Mesendoderm (in vitro differentiated cells): Measurements from ENCODE around the gene UVSSA. TPM values are rescaled to one million over a fixed set of nuclear protein-coding genes. Genes with fewer than 3 reads are reported as not detected.

Experiments used
- DNase-seq: peaks from one replicate; pipeline ENCODE4 v3.0.0; 2013
- H2AK5ac ChIP-seq: 2 replicates; pipeline ENCODE4 v1.6.1; 2013; ENCODE audit warnings: low read length, inconsistent platforms
- H2BK120ac ChIP-seq: 2 replicates; pipeline ENCODE4 v1.6.1; 2013; ENCODE audit warnings: low read depth, mild to moderate bottlenecking, low read length, moderate library complexity, mixed read lengths
- H2BK15ac ChIP-seq: replicated peaks from 2 replicates; pipeline ENCODE4 v1.6.1; 2013; ENCODE audit warnings: low read depth, mild to moderate bottlenecking, moderate library complexity
- H2BK5ac ChIP-seq: 2 replicates; pipeline ENCODE4 v1.6.1; 2013; ENCODE audit warnings: low read length, inconsistent platforms
- H3K18ac ChIP-seq: 2 replicates; pipeline ENCODE4 v1.6.1; 2013; ENCODE audit warnings: mild to moderate bottlenecking, low read length, mixed read lengths
- H3K23ac ChIP-seq: one replicate; pipeline ENCODE4 v1.6.1; 2013; ENCODE audit warnings: low read length
- H3K27ac ChIP-seq: 2 replicates; pipeline ENCODE4 v1.5.1; 2013; ENCODE audit warnings: low read depth, mild to moderate bottlenecking, inconsistent platforms, low read length, moderate library complexity
- H3K27me3 ChIP-seq: 2 replicates; pipeline ENCODE4 v1.6.1; 2013; ENCODE audit warnings: low read length, control low read depth, mild to moderate bottlenecking, inconsistent platforms; ENCODE audit not compliant: insufficient read depth, poor library complexity
- H3K36me3 ChIP-seq: 2 replicates; pipeline ENCODE4 v1.6.1; 2013; ENCODE audit warnings: low read length, inconsistent platforms; ENCODE audit not compliant: control insufficient read depth, insufficient read depth
- H3K4ac ChIP-seq: one replicate; pipeline ENCODE4 v1.6.1; 2013; ENCODE audit warnings: low read depth, mild to moderate bottlenecking, low read length, moderate library complexity
- H3K4me1 ChIP-seq: 2 replicates; pipeline ENCODE4 v1.6.1; 2013; ENCODE audit warnings: low read depth, low read length, inconsistent platforms; ENCODE audit not compliant: control insufficient read depth
- H3K4me2 ChIP-seq: 2 replicates; pipeline ENCODE4 v1.6.1; 2013; ENCODE audit warnings: low read length
- H3K4me3 ChIP-seq: 2 replicates; pipeline ENCODE4 v1.5.1; 2013; ENCODE audit warnings: mild to moderate bottlenecking, low read length
- H3K56ac ChIP-seq: one replicate; pipeline ENCODE4 v1.6.1; 2013; ENCODE audit warnings: low read length
- H3K79me1 ChIP-seq: 2 replicates; pipeline ENCODE4 v1.6.1; 2013; ENCODE audit warnings: low read length, inconsistent platforms
- H3K79me2 ChIP-seq: 2 replicates; pipeline ENCODE4 v1.6.1; 2013; ENCODE audit warnings: mild to moderate bottlenecking, low read length; ENCODE audit not compliant: control insufficient read depth, insufficient read depth
- H3K9ac ChIP-seq: 2 replicates; pipeline ENCODE4 v1.6.1; 2013; ENCODE audit warnings: low read length, inconsistent platforms
- H4K5ac ChIP-seq: one replicate; pipeline ENCODE4 v1.6.1; 2013; ENCODE audit warnings: low read length
- H4K8ac ChIP-seq: one replicate; pipeline ENCODE4 v1.6.1; 2013; ENCODE audit warnings: low read depth, mild to moderate bottlenecking, control low read depth, low read length, moderate library complexity
- WGBS: extraction: QIAGEN DNeasy Blood & Tissue Kit; methylation state at CpG from one replicate; pipeline ENCODE4 v1.1.7; 2013; ENCODE audit warnings: low lambda C conversion rate, missing lambda C conversion rate; ENCODE audit not compliant: insufficient coverage; ENCODE audit errors: extremely low coverage; 5-methylcytosine and 5-hydroxymethylcytosine counted together
- polyA plus RNA-seq, 2 experiments: library from polyadenylated mRNA; stranded (reverse); fragments of 200-250 nt; gene quantifications; one replicate each; pipeline ENCODE4 v1.2.3, GENCODE V29; 2013

UVSSA gene
- 4.3 TPM for polyA plus RNA-seq (2013, experiment 1 of 2)
- polyA plus RNA-seq (2013, experiment 2 of 2), result 4.6 TPM

DNA sequence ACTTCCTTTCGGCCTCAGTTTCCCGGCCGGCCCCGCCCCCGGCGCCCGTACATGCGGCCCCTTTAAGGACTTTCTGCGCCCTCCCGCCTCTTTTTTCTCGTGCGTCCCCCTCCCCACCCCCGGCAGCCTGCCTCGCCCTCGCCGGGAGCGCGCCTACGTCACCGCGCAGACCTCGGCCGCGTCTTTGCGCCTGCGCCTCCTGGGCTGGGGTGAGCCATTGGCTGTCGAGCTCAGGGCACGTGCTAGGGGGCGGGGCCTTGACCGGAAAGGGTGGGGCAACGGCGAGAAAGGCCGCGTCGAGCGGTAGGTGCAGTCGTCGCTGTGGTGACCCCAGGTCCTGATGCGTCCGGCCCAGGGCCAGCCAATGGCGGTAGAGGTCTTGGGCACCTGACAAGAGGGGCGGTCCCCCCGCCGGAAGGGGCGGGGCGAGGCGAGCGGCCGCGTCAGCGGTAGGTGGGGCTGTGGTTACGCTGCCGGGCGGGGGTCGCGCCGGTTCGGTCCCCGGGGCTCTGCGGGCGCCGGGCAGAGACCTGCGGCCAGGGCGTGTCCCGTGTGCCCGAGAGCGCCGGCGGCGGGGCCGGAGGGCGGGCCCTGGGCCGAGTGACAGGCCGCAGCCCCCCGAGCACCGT lies at the start of gene UVSSA:
TSS of gene UVSSA (plus strand) at position 428 of the 629 bp plus-strand sequence. CDS start 884 bp downstream, outside the sequence.
- Histone ChIP-seq H3K27me3 (no peaks in the 10 kb centered on the region), H3K79me2 (no peaks in the 10 kb centered on the region), H3K27ac (peak within 1 kb of the TSS; percentile 93), H3K18ac (peak within 1 kb of the TSS; percentile 69), H3K4ac (peak within 1 kb of the TSS; percentile 93), H2BK120ac (peak within 1 kb of the TSS; percentile 63), H2BK5ac (peak within 1 kb of the TSS; percentile 63), H3K4me3 (peak within 1 kb of the TSS; percentile 87), H3K23ac (peak within 1 kb of the TSS; percentile 89), H2BK15ac (no peak within 1 kb of the TSS), H2AK5ac (peak within 1 kb of the TSS; percentile 78), H3K56ac (peak within 1 kb of the TSS; percentile 98), H3K36me3 (no peaks in the 10 kb centered on the region), H4K5ac (no peak within 1 kb of the TSS), H3K9ac (peak within 1 kb of the TSS; percentile 99), H4K8ac (peak within 1 kb of the TSS; percentile 66), H3K4me2 (peak within 1 kb of the TSS; percentile 94), H3K4me1 (no peaks in the 10 kb centered on the region), H3K79me1 (peaks cover 7% of the 10 kb centered on the region)
- whole genome bisulfite sequencing, result no CpG with 5 or more reads among the region's 76 CpGs
- DNase-seq, result peak; percentile 100

DNA sequence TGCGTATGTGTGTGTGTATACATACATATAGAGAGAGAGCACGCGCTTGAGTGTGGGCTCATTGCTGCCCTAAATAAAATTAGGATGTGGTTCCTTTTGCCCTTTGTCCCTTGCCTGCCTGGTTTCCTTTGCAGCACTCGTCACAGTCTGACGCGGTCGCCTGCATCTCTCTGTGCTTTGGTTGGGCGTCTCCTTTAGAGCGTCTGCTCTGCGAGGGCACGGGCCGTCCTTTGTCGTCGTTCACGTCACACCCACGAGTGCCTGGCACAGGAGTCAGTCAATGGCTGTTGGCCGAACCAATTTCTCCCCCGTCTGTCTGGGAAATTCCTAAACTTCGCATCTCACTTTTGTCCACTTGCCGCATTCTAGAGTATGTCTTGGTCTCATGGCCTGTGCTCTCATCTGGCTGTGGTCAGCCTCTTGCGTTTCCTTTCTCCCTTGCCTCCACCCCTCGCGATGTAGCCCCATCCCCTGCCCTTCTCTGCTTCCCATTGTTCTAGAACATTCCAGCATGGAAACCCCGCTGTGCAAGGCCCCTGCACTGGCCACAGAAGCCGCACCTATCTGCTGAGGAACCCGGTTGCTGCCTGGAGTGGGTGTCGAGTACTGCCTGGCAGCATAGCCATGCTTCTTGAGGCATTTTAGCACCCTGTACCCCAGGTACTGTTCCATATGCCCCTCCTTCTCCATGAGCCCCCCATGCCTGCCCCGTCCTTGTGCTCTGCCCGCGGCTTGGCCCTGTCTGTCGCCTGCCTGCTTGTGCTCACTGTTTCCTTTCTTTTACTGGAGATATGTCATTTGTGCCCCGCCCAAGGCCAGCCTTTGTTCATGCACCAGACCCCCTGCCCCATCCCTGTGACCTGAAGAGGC lies 49.3 kb upstream of the UVSSA start:
- Histone ChIP-seq H3K4me1 (peaks cover 3% of the 10 kb centered on the region), H3K27me3 (no peaks in the 10 kb centered on the region), H3K4me2 (no peak overlapping the region), H2BK120ac (no peak overlapping the region), H3K9ac (no peak overlapping the region), H3K79me1 (peaks cover 28% of the 10 kb centered on the region), H3K56ac (peak overlapping the region; percentile 10), H2BK15ac (no peak overlapping the region), H2BK5ac (no peak overlapping the region), H3K36me3 (no peaks in the 10 kb centered on the region), H4K5ac (no peak overlapping the region), H3K4ac (no peak overlapping the region), H3K23ac (no peak overlapping the region), H3K79me2 (peaks cover 80% of the 10 kb centered on the region), H3K27ac (no peak overlapping the region), H2AK5ac (no peak overlapping the region), H4K8ac (no peak overlapping the region), H3K4me3 (no peak overlapping the region), H3K18ac (no peak overlapping the region)
- peak; percentile 55 for DNase-seq
- no CpG with 5 or more reads among the region's 32 CpGs for WGBS

DNA sequence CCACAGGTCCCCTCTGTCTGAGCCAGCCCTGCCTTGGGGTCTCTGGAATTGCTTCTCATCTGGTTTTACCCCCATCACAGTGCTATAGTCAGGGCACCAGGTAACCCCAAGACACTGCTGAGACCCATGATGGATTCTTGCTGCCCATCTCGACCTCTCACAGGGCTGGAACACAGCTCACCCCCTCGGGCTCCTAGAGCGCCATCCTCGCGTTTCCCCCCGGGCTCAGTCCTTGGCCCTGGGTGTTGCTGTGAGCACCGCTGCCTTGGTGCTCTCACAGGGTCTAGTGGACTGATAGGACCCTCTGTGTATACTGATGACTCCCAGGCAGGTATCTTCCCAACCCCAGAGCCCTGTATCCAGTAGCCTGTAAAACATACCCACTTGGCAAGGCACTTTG lies 48.5 kb upstream of the UVSSA start:
- no CpG with 5 or more reads among the region's 7 CpGs for WGBS

DNA sequence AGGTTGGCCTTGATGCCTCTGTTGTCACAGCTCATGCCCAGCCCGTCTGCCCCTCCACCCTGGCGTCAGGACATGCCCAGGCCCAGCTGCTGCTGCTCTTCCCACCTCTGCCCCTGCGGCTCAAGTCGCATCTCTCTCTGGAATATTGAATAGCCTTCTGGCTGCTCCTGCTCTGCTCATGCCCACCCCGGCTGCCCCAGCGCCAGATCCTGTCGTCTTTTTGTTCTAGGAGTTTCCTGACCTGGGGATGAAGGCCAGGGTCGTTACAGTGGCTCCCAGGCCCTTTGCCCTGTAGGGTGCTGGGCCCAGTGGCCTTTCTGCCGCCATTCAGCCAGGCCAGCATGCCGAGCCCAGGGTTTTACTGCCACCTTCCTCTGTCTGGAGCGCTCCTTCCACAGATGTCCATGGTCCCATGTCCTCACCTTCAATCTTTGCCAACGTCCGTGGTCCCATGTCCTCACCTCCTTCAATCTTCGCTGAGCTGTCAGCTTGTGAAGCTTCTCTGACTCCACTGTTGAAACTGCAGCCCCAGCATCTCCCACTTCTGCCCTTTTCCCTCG lies 47.6 kb upstream of the UVSSA start:
- H4K5ac ChIP-seq, result no peak overlapping the region
- peaks cover 3% of the 10 kb centered on the region for H3K4me1 ChIP-seq
- no peak overlapping the region for H3K18ac ChIP-seq
- no peak overlapping the region for H4K8ac ChIP-seq
- peaks cover 29% of the 10 kb centered on the region for H3K79me1 ChIP-seq
- no peak overlapping the region for H3K4me3 ChIP-seq
- H3K36me3 ChIP-seq, result no peaks in the 10 kb centered on the region
- H3K79me2 ChIP-seq, result peaks cover 72% of the 10 kb centered on the region
- H2BK120ac ChIP-seq, result no peak overlapping the region
- no peaks in the 10 kb centered on the region for H3K27me3 ChIP-seq
- DNase-seq, result no peak
- H2BK15ac ChIP-seq, result no peak overlapping the region
- no peak overlapping the region for H3K4ac ChIP-seq
- H3K27ac ChIP-seq, result no peak overlapping the region
- H2BK5ac ChIP-seq, result no peak overlapping the region
- no peak overlapping the region for H3K9ac ChIP-seq
- H3K56ac ChIP-seq, result no peak overlapping the region
- no CpG with 5 or more reads among the region's 15 CpGs for WGBS
- no peak overlapping the region for H2AK5ac ChIP-seq
- H3K4me2 ChIP-seq, result no peak overlapping the region
- H3K23ac ChIP-seq, result no peak overlapping the region

More for the DNA sequence above, 48.5 kb upstream of the UVSSA start:
- Histone ChIP-seq H2BK120ac (no peak overlapping the region), H3K27me3 (no peaks in the 10 kb centered on the region), H3K79me2 (peaks cover 78% of the 10 kb centered on the region), H3K18ac (no peak overlapping the region), H3K9ac (no peak overlapping the region), H4K8ac (no peak overlapping the region), H3K4me2 (no peak overlapping the region), H2AK5ac (no peak overlapping the region), H3K56ac (no peak overlapping the region), H3K4me1 (peaks cover 3% of the 10 kb centered on the region), H3K4ac (no peak overlapping the region), H3K79me1 (peaks cover 30% of the 10 kb centered on the region), H3K27ac (no peak overlapping the region), H3K36me3 (no peaks in the 10 kb centered on the region), H3K4me3 (no peak overlapping the region), H2BK5ac (no peak overlapping the region), H2BK15ac (no peak overlapping the region), H4K5ac (no peak overlapping the region), H3K23ac (no peak overlapping the region)
- no peak for DNase-seq

DNA sequence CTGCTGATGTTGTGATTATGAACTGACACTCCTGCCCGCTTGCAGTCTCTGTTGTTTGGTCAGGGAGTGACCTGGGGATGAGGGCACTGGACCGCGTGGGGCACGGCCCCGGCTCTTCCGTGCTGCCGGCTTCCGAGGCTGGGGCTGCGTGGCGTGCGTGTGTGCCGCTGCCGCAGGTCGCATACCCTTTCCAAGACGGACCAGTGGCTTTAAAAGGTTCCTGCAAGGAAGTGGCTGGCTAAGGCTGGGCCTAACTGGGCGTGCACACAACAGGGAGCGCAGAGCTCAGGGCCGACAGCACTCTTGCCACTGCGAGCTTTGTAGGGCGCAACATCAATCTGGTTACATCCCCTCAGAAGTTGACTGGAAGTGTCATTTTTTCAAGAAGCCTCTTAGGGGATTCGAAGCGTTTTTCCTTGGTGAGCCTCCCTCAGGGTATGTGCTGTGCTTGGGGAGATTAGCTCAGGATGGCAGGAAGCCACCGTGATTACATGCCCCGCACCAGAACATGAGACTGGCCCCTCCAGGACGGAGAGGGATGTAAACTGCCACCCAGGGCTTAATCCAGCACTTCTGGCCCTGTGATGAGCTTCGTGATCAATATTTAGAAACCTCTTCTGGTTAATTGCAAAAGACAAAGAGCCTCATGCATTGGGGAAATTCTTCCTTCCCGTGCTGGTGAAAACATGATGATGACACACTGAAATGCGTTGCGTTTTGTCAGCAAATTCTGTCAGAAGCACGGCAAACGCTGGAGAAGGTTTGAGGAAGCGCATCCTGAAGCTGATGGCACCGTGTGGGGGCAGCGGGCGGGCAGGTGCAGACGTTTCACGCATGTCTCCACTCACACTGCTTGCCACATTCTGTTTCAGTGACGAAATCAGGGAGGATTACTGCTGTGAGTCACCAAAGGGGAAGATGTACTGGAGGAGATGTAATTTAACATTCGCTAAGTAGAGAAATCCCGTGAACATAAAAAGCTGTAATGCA lies 46.2 kb upstream of the UVSSA start:
- no peak overlapping the region for H3K27ac ChIP-seq
- H3K4me2 ChIP-seq, result no peak overlapping the region
- no peak overlapping the region for H4K5ac ChIP-seq
- H2BK5ac ChIP-seq, result no peak overlapping the region
- H4K8ac ChIP-seq, result no peak overlapping the region
- peaks cover 30% of the 10 kb centered on the region for H3K79me1 ChIP-seq
- H3K36me3 ChIP-seq, result no peaks in the 10 kb centered on the region
- no peak overlapping the region for H3K4me3 ChIP-seq
- peaks cover 68% of the 10 kb centered on the region for H3K79me2 ChIP-seq
- no peak overlapping the region for H3K9ac ChIP-seq
- WGBS, result no CpG with 5 or more reads among the region's 40 CpGs
- H3K56ac ChIP-seq, result no peak overlapping the region
- no peak overlapping the region for H2BK15ac ChIP-seq
- H3K4ac ChIP-seq, result no peak overlapping the region
- DNase-seq, result peak; percentile 48
- H3K23ac ChIP-seq, result no peak overlapping the region
- H3K18ac ChIP-seq, result no peak overlapping the region
- H2BK120ac ChIP-seq, result no peak overlapping the region
- H3K4me1 ChIP-seq, result peaks cover 3% of the 10 kb centered on the region
- no peaks in the 10 kb centered on the region for H3K27me3 ChIP-seq
- H2AK5ac ChIP-seq, result no peak overlapping the region
